HG03521 (cell line): Measurements from ENCODE around the gene ARHGAP22.

Source experiments
- ATAC-seq: cut with Tn5 transposase; IDR thresholded peaks from one replicate; pipeline ENCODE4 v1.9.1; 2021; ENCODE audit warnings: mild to moderate bottlenecking, moderate library complexity; ENCODE audit not compliant: unreplicated experiment

Gene ARHGAP22

DNA sequence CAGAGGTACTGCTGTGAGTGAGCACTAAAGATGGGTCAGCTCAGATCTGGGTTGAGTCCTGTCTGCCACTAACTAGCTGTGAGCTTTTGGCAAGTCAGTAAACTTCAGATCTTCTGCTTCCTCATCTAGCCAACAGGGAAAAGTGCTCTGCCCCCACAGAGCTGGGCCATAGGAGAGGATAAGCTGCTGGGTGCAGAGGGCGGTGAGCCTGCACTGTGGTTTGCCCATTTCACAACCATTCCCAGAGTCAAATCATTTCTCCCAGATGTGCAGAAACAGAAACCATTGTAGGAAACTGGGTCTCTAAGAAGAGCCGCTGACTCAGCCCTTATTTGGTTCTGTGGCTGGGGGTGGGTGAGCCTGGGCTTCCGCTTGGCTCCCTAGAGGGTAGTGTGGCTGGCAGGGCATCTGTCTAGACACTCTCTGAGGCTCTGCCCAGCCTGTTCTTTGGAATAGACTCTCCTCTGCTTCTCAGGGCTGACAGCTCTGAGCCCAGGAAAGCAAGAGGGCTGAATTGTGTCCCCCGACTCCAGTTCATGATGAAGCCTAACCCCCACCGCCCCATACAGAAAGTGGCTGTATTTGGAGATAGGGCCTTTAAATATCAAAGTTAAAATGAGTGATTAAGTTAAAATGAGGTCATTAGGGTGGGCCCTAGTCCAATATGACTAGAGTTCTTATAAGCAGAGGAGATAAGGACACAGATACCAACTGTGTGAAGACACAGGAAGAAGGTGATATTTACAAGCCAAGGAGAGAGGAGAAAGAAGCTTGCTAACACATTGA, 29.5 kb upstream of the ARHGAP22 start:
- ATAC-seq, result peak; percentile 81

DNA sequence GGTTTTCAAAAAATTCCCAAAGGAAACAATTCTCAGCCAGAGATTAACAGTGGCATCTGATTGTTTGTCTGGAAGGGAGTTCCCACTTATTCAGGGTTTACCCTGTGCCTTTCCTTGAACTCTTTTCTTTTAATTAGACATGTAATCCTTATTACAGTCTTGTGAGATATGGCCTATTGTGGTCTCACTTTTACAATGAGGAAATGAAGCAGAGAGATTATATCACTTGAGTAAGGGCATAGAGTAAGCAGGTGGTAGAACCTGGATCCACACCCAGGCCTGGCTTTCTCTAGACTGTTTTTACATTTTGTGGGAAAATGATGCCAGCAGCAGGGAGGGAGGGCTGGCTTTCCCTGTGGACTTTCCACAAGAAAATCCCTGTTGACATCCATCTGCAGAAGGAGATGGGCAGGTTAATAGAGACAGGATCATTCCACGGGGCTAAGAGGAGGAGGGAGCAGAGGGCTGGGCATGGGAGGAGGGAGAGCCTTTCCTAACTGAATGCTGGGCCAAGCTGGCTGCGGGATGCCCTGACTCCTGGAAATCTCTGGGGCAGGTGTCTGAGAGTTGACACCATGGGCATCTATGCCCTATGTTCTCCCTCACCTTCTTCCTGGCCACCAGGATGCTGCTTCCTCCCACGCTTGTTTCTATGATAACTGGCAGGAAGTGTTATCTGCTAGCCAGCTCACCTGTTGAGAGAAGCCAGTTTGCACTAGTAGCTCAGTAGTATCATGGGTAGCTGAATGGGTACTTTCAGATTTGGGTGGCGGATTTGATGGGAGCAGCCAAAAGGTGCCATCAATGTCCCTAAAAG, 28.7 kb upstream of the ARHGAP22 start:
- ATAC-seq, result peak; percentile 30

DNA sequence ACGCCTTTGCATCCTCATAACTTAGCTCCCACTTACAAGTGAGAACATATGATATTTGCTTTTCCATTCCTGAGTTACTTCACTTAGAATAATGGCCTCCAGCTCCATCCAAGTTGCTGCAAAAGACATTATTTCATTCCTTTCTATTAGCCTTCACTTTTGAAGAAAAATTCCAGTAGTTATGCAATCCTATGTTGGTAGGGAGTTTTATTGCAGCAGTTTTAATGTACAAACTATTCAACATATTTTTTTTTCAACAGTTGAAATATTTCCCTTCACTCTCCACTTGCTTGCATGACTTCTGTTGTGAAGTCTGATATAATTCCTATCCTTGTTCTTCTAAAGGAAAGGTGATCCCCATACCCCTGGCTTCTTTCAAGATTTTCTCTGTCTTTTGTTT, 27.3 kb upstream of the ARHGAP22 start:
- ATAC-seq, result no peak

DNA sequence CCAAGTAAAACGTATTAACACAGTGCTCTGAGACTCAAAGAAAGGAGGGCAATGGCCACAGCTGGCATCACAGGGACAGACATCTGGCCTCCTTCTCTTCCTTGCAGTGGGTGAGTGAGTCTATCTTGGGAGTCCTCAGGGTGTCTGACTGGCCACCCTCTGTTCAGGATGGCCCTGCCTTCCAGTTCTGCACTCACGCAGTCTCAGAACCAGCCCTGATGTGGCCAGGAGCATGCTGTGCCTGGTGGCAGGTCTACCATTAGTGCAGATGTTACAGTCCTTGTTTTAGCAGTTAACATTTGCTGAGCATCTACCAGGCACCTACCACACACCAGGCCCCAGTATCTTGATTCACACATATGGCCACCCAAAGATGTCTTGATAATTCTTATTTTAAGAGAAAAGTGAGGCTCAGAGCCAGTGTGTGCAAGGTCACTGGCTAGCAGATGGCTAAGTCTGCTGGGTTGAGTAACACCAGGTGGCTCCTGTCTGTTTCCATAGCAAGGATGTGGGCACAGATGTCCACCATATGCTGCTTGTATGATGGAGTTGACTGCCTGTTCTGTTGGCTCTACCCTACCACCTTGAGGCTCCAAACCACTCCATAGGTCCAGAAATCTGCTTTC, 23.2 kb upstream of the ARHGAP22 start:
- no peak for ATAC-seq

- ATAC-seq, result no peak
Observed at GRCh38 chr10:48626986-48627731, 22.3 kb upstream of the ARHGAP22 start.

GRCh38 chr10:48626447-48626846, 21.6 kb upstream of the ARHGAP22 start:
- ATAC-seq, result no peak

DNA sequence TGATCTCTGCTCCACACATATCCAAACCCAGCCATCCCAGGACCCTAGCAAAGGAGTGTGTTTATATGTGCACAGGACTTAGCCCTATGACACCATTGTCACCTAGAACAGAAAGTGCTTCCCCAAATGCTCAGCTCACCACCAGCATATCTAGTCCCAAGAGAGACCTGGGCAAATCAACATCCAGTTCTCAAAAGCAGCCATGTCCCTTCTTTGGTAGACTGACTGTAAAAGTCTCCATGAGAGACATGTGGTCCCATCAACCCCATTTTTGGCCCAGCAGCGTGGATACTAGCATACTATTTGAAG, 20.9 kb upstream of the ARHGAP22 start:
- no peak for ATAC-seq

GRCh38 chr10:48623607-48624132, 18.8 kb upstream of the ARHGAP22 start:
- no peak for ATAC-seq

DNA sequence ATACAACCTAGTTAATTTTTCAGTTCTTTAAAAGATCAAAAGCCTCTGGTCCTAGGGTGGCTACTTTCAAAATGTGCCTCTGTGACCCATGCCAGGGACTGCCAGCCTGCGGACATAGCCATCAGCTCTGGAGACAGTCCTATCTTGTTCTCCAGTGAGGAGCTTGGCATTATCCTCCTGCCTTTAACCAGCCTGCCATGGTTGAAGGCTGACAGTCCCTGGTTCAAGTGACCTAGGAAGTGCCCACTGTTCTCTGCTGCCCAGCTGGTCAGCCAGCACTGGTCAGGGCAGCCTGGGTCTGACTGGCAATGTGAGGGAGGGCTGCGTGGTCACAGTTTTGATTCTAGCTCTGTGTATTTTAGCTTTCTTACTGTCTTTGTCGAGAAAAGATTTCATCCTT, 18.1 kb upstream of the ARHGAP22 start:
- ATAC-seq, result no peak

DNA sequence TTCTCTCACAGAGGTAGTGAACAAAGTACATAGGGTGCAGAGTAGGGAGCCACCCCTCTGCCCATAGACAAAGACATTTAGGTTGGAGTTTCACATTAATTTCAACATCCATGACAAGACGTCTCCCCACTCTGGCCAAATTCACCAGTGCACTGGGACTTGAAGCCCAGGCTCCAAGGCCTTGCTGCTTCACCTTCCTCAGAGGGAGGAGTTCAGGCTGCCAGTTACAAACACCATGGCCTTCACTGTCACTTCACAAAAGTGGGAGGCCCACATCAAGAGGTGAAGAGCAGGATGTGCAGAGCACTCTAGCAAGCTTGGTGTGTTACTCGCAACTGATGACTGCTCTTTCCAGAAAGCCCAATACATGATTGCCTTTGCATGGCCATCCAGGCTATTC, 15.8 kb upstream of the ARHGAP22 start:
- no peak for ATAC-seq

- ATAC-seq, result no peak
Observed at GRCh38 chr10:48616436-48616835, 11.6 kb upstream of the ARHGAP22 start.

GRCh38 chr10:48614481-48615390, 9.9 kb upstream of the ARHGAP22 start:
- ATAC-seq, result peak; percentile 58

DNA sequence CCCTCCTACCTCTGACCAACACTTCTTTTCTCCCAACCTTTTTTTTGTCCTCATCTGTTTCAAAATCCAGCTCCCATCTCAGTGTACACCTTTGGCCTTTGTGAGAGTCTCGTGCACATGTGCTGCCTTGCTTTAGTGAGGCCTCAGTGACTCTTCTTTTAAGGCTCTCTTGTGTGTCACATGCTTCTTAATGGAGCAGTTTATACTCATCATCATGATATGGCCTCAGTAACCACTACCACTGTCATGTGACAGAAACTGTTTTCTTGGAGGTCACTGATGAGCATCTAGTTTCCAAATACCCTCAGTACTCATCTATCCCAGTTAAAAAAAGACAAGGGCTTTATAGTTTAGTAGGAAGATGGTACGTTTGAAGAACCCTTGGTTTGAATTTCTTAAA, 8.1 kb upstream of the ARHGAP22 start:
- ATAC-seq, result no peak

GRCh38 chr10:48612236-48612943, 7.5 kb upstream of the ARHGAP22 start:
- no peak for ATAC-seq

DNA sequence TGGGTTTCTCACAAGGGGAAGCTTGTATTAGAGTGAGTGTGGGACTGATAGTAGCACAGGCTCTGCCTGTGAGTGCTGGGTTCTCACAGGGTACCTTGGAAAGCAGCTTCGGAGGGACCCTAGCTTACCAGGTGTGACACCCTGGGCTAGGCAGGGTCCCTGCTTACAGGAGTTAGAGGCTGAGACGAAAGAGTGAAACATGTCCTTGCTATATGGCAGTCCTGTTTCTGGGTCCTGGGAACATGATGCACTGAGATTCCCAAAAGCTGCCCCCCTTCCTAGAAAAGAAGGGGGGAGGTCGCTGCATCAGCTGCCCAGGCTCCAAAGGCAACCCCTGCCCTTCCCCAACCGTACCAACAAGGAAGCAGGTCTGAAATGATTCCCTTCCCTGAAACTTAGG, 6.3 kb upstream of the ARHGAP22 start:
- ATAC-seq, result no peak

DNA sequence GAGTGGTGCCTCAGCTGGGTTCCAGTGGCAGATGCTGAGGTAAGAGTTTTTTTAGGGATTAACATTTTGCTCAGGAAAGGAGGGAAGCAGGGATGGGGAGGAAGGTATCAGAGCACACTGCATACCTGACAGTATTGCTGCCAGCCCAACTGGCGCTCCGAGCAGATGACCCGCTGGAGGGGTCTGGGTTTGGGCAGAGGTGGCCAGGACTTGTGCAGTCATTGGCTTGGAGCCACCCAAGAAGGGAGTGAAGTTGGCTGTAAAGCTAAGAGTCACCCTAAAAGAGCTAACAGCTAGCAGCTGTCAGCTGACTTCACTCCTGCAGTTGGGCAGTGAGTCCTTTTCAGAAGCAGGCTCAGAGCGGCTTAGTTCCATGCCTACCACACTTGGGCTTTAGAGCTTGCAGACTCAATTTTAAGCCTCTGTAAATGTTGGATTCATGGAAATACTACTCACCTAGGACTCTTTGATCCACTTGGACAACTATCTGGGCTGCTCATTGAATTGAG, 5.8 kb upstream of the ARHGAP22 start:
- ATAC-seq, result no peak

DNA sequence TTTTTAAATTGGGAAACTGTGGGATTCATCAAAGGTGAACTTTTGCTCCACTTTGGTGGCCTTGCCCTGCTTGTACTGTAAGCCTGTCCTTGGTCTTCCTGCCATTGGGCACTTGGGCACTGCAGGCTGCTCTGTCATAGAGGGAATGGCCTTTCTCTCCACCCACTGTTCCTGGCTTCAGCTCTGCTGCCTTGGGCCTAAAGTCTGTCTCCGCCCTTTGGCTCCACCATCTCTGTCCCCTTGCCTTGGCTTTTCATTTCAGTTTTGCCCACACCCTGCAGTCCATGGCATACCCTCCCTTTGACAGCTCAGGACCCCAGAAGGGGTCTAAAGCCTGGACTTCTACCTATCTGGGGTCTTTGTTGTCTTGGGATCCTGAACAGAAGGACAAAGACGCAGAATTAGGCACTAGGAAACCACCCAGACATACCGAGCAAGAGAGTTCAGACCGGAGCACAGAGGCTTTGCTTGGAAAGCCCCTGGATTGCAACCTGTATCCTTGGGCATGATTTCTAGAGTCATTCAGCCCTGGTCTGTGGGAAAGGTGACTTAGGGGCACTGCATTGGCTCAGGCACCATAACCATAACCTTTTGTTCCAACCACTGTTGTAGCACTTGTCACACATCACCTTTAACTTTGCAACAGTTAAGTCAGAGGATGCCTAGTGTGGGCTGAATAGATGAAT, 5.2 kb upstream of the ARHGAP22 start:
- no peak for ATAC-seq

- no peak for ATAC-seq
Observed at GRCh38 chr10:48609441-48609840, 4.6 kb upstream of the ARHGAP22 start.

DNA sequence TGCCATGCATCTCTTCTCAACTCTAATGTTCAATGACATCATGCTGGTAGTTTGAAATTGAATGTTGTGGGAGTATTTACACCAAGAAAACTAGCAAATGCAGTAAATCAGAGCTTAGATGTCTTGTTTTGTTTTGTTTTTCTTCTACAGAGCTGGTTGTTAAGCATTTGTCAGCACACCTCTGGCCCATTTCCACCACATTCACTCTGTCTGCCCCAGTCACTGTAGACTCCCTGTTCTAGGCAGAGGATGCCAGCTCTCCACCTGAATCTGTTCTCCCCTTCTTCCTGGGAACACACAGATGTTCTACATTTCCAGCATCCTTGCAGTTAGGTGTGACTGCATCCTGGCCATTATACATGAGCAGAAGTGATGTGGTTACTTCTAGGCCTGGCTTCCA, 4.1 kb upstream of the ARHGAP22 start:
- no peak for ATAC-seq
